NCI-H774 (cell line): ENCODE data around the gene CYSTM1.

Experiments
- DNase-seq: peaks from one replicate; lab custom pipeline; 2025; lab: John Stamatoyannopoulos, UW

The CYSTM1 gene

DNA sequence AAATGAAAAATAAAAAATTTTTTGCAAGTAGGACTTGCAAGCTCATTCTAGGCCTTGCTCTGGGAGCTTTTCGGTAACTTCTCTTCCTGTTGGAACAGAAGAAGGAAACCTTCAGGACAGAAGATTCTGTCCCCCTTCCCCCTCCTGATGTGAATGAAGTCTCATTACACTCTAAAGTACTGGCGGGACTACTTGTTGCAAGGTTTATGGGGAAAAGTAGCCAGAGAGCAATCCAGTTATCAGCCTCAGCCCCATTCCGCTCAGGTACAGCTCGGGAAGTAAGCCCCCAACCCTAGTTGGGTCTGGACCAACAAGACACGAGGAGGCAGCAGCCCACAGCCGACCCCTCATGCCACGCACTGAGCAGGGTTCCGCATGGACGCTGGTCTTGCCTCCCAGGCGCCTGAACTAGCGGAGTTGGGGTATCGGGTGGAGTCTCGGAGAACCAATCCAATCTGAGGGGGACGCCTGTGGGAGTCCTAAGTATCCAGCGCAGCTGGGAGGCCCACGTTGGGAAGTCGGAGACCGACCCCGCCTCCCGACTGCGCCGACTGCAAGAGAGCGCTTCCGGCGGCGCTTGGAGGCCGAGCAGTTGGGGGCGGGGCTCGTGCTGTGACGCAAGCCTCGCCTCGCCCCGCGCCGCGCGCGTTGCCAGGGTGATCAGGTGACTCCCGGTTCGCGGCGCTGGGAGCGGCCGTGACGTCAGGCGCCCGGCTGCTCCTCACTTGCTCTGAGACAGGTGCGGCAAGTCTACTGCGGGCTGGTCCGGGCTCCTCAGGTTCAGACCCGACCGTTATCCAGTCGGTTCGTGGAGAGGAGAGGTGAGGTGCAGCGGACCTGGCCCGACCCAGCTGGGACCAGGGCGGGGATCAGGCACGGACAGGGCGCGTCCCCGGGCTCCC, at the start of gene CYSTM1:
Gene CYSTM1 (plus strand): TSS at position 724 of the 902 bp plus-strand sequence. CDS start 19,278 bp downstream, outside the sequence.
- peak; percentile 96 for DNase-seq

GRCh38 chr5:140125637-140126036, 49.4 kb upstream of the CYSTM1 start, which contains the start of gene IGIP:
Gene IGIP (plus strand): TSS chr5:140125937. CDS start chr5:140128477, 2,540 bp downstream.
- no peak for DNase-seq

- no peak for DNase-seq
Measured at GRCh38 chr5:140126315-140127012, 48.5 kb upstream of the CYSTM1 start.

- DNase-seq: no peak
Measured at GRCh38 chr5:140128376-140128775, 46.6 kb upstream of the CYSTM1 start.

DNA sequence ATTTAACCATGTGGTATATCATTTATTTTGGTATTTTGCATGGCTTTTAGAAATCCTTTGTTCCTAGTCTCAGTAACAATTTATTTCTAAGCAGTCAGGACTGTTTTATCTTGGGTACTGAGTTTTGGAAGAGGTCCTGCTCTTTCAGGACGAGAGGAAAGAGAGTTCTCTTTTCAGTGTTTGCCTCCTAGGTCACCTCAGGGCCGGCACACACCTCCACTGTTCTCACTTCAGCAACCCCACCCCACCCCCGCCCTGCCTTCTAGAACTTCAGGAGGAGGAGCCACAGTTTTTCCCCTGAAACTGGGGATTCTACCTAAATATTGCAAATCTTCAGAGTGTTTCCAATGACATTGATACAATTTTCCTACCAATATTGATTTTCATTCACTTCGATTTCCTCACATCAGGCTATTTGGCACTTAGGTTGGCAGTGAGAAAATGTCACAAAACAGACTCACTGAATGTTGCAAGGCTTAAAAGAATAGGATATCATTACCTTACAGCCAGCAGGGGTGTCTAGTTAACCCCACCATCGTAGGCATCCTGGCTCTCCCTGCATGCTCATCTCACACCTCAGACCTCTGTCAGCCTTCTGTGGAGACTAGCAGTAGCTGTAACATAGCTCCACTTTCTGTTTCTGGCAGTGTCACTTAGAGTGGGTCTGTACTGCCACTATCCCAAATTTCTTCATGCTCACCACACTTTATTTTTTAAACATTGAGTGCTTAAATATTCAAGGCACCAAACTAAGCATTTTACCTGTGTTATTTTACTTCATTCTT, 43.8 kb upstream of the CYSTM1 start:
- DNase-seq: no peak

GRCh38 chr5:140131967-140132409, 43.0 kb upstream of the CYSTM1 start:
- DNase-seq: no peak

GRCh38 chr5:140133514-140134167, 41.3 kb upstream of the CYSTM1 start:
- DNase-seq: no peak

DNA sequence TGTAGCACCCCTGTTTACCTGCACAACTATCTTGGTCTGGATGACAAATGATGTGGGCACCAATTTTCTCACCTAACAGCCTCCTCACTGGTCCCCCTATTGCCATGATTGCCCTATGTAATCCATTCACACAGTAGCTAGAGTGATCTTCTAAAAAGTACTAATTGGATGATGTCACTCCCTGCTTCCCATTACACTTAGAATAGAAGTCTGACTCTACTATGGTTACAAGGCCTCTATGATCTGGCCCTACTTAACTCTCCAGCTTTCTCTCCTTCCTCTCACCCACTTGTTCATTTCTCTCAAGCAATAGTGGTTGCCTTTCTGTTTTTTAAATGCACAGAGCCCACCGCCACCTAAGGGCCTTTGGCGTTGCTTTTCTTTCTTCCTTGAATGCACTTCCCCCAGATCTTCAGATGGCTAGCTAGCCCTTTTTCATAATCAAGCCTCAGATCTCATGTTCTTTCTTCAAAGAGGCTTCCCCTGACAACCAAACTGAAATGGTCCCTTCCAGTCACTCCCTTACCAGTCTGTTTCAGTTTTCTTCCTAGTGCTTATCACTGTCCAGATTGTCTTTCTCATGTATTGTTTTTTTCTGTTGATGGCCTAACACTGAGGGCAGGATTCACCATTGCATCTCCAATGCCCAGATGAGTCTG, 40.6 kb upstream of the CYSTM1 start:
- no peak for DNase-seq

- DNase-seq: no peak
Measured at GRCh38 chr5:140135127-140135526, 39.9 kb upstream of the CYSTM1 start.

DNA sequence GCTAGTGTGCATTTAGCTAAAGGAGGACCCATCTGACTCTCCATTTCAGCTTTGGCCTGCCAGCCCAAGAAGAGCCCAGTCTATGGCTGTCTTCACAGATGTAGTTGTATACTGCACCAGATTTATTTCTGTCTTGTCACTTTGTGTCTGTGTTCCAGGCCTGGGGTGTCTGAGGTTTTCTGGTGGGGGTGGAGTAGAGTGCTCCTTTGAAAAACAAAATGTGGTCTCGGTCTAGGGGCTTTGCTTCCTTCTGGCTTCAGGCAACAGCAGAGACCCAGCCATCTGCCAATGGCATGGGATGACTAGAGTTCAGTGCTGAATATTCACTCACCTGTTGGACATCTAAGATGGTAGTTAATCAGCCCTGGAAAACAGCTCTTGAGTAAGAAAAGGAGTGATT, 38.4 kb upstream of the CYSTM1 start:
- DNase-seq: no peak

- DNase-seq: no peak
Measured at GRCh38 chr5:140140435-140140834, 34.6 kb upstream of the CYSTM1 start.

DNA sequence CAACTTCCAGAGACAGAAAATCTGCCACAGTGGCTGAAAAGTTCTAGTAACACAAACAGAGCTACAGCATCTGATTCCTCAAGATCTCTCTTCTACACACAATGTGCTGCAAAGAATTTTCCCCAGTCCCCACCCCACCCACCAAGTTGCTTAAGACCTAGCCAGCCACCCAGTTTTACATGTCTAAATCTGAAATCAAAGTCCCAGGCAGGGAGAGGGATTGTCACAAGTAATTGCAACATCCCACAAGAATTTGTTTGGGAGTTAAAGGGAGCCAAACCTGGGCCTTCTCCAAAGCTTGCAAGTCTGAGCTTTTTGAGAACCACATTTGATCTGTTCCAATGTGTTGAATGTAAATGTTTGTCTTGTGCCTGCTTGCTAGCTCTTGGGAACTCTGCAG, 33.7 kb upstream of the CYSTM1 start:
- no peak for DNase-seq

- DNase-seq: no peak
Measured at GRCh38 chr5:140142246-140142645, 32.7 kb upstream of the CYSTM1 start.

GRCh38 chr5:140142856-140143255, 32.1 kb upstream of the CYSTM1 start:
- no peak for DNase-seq

GRCh38 chr5:140143521-140144258, 31.3 kb upstream of the CYSTM1 start:
- DNase-seq: no peak

DNA sequence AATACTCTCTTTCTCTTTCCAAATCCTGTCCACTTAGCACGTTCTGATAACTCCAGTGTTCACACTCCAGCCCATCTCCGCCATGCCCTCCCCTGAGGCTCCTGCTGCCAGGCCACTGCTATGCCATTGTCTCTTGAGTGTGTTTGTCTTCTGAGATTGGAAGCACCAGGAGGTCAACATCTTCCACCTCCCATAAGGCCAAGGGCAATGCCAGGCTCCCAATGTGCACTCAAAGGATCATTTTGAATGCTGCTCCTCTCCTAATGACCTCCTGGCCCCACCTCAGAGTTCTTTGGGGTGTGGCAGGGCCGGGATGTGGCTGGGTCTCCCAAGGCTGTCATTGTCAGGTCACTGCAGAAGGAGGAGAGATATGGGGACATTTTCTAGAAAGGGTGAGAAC, 29.7 kb upstream of the CYSTM1 start:
- DNase-seq: no peak

DNA sequence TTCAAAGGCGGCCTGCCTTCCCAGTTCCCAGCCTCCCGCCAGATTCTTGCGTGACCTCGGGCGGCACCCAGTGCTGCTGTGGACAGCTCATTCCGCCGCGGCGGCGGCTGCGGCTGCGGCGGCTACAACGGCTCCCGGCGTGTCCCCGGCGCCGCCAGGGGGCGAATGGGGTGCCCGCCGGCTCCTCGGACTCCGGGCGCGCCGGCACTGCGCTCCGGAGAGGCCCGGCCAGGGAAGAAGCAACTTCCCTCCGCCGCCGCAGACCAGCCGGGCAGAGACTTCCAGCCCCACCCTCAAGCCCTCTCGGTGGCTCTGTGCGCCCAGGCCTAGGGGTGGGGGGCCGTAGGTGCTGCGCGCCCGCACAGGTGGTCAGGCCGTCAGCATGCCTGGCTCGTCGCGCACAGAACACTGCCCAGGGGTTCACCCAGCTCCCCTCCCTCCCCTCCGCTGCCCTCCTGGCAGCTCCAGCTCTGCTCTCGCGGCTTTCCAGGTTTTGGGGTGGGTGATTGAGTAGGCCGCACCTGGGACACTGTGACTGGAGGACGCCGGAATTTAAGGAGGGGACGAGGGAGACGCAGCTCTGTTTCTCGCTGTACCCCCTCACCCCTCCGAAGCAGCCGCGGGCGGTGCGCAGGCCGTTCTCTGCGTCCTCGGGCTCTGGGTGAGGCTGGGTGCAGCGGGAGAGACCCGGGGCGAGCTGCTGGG, 29.0 kb upstream of the CYSTM1 start:
- DNase-seq: no peak

DNA sequence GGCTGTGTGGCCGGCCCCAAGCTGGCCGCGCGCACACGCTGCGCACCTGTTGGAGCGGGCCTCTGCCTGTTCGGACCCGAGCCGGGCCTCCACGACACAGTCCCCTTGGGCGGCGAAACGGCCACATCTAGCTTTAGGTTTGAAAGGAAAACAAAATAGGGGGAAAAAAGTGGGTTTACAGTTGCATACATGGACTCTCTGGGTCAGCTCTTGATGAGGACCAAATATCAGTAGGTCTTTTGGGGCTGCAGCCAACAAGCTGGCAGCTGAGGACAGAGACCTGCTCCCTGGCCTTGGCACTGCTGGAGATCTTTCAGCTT, 28.5 kb upstream of the CYSTM1 start:
- no peak for DNase-seq

DNA sequence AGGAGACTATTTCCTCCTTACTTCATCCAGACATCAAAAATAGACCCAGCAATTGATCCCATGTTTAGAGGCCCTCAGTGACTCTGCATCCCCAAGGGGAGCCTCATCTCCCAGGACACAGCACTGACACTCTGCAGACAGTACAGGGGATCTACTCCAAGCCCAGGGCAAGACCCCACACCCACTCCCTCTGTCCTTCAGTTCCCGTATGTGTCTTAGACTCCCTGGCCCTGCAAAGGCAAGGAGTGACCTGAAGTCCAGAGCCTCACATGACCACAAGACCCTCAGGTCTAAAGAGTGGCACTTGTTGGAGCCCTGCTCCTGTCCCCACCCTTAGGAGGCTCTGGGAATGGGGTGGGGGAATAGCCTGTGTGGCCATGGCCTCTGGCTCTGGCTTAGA, 27.5 kb upstream of the CYSTM1 start:
- DNase-seq: no peak

DNA sequence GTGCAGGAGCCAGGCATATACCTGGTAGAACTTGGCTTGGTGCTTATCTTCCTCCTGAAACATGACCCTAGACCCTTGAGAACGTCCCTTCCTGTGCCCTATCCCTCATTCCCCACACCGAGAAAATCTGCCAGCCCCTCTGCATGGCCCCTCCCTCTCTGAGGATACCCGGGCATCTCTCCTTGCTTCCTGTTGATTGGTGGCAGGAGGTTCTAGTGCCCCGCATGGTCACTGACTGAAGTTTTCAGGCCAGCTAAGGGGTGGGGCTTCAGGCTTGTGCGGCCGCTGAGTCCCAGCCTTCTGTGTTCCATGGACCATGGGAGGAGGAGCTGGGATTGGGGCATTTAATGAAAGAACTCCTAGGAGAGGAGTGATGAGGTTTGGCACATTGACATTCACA, 26.5 kb upstream of the CYSTM1 start:
- no peak for DNase-seq
